AG09319 (cell line): ENCODE results near the gene MRPL9.
"Not testable (repeated sequence)": the region's sequence is repeated elsewhere in the genome, so short reads cannot be mapped to it uniquely, and the experiment has no call there.

ENCODE experiments used
- DNase-seq: peaks from one replicate; pipeline ENCODE4 v3.0.0-alpha.2; 2010; ENCODE audit warnings: low read depth; ENCODE audit errors: extremely low read depth
- TF ChIP-seq, protein P1 (sequence below): IDR thresholded peaks from 2 replicates; pipeline ENCODE4 v1.5.1; 2011; ENCODE audit warnings: low read depth, mild to moderate bottlenecking, inconsistent platforms, low read length, moderate library complexity

Gene MRPL9

DNA sequence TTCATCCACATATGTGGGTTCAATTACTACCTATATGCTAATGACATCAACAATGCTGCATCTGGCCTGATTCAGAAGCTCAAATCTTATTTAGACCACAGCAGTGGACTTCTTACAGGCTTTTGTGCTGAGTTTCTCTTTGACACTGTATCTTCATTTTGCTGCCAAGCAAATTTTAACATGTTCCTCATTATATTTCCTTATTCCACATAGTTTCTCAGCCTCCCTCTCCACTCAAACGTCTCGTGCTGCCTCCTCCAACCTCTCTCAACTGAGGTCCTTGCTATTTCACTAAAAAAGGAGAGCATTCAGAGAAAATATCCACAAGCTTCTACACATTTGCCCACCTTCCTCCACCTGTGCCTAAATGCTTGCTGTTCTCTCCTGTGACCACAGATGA, 20.5 kb upstream of the MRPL9 start:
- TF ChIP-seq, protein P1, sequence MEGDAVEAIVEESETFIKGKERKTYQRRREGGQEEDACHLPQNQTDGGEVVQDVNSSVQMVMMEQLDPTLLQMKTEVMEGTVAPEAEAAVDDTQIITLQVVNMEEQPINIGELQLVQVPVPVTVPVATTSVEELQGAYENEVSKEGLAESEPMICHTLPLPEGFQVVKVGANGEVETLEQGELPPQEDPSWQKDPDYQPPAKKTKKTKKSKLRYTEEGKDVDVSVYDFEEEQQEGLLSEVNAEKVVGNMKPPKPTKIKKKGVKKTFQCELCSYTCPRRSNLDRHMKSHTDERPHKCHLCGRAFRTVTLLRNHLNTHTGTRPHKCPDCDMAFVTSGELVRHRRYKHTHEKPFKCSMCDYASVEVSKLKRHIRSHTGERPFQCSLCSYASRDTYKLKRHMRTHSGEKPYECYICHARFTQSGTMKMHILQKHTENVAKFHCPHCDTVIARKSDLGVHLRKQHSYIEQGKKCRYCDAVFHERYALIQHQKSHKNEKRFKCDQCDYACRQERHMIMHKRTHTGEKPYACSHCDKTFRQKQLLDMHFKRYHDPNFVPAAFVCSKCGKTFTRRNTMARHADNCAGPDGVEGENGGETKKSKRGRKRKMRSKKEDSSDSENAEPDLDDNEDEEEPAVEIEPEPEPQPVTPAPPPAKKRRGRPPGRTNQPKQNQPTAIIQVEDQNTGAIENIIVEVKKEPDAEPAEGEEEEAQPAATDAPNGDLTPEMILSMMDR, result no peak
- DNase-seq, result no peak

DNA sequence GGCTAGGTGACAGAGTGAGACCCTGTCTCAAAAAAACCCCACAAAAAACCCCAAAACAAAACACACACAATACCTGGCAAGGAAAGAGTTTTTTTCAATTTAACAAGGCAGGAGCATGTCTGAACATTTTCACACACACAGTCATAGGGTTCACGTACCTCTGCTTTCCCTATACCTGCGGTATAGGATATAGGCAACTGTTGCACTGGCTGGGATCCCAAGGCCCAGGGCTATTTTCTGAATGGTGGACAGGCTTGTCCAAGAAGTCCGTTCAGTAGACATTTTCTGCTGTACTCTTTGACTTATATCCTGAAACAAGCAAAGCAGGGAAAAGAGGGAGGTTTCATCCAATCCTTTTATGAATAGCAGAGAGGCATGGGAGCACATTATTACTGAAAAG, 19.4 kb upstream of the MRPL9 start:
- TF ChIP-seq, protein P1, result no peak
- DNase-seq, result no peak

DNA sequence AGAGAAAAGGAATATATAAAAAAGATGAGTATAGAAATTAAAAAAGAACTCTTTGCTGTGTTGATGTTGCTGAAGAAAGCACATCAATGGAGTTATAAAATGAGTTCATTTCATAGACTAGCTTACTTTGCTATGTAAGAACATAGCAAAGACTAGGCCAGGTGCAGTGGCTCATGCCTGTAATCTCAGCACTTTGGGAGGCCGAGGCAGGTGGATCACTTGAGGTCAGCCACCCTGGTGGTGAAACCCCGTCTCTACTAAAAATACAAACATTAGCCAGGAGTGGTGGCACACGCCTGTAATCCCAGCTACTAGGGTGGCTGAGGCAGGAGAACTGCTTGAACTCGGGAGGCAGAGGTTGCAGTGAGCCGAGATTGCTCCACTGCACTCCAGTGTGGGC, 18.7 kb upstream of the MRPL9 start:
- not testable (repeated sequence) for DNase-seq

DNA sequence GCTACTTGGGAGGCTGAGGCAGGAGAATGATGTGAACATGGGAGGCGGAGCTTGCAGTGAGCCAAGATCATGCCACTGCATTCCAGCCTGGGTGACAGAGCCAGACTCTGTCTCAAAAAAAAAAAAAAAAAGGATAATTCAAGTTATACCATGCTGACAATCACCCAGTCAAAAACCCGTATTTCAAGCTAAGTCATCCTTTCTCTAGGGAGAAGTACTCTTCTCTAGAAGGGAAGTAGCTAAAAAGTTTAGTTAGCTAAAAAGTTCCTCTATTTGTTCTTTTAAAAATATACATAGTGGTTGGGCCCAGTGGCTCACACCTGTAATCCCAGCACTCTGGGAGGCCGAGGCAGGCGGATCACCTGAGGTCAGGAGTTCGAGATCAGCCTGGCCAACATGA, 17.4 kb upstream of the MRPL9 start:
- not testable (repeated sequence) for DNase-seq

DNA sequence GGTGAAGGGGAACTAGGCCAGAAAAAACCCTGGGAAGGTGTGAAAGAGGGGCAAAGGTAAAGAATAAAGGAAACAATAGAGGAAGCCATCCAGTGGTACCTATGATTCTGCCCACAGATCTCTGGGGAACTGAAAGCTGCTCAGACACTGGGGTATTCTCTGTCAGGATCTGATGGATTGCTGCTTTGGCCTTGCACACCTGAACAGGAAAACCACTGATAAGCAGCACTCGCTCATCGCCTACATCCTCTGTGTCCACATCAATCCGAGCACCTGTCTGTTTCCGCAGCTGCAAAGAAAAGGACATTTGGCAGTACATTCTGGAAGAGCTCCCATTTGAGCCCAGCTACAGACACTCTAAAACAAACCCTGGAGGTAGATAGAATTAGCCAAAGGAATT, 16.6 kb upstream of the MRPL9 start:
- TF ChIP-seq, protein P1, result no peak
- no peak for DNase-seq

DNA sequence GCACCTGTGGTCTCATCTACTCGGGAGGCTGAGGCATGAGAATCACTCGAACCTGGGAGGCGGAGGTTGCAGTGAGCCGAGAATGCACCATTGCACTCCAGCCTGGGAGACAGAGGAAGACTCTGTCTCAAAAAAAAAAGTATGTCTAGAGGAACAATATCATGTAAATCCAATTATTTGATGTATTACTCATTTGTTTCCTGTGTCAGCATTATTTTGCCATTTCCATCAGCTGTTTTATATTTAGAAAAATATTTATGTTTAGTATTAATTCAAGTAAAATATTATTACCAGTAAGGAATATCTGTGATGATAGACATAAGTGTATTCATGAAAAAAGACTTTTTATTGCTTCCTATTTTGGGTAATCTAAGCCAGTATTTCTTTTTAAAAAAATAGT, 14.0 kb upstream of the MRPL9 start:
- TF ChIP-seq, protein P1, result no peak
- DNase-seq, result no peak

DNA sequence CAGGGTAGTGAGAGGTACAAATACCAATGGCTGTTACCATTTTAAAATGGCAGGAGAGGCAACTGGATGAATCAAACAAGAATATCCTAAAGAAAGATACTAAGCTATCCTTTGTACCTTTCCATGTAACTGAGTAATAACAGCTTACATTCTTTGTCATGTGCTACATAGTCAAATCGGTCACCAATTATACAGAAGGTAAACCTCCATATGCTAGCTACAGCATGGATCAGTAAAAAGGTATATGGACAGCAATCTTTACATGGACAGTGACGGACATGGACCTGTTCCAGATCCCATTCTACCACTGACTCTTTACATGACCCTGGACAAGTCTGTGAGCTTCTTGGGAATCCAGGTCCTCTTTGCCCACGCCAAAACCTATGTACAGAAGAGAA, 13.4 kb upstream of the MRPL9 start:
- DNase-seq, result no peak
- TF ChIP-seq, protein P1, result no peak

DNA sequence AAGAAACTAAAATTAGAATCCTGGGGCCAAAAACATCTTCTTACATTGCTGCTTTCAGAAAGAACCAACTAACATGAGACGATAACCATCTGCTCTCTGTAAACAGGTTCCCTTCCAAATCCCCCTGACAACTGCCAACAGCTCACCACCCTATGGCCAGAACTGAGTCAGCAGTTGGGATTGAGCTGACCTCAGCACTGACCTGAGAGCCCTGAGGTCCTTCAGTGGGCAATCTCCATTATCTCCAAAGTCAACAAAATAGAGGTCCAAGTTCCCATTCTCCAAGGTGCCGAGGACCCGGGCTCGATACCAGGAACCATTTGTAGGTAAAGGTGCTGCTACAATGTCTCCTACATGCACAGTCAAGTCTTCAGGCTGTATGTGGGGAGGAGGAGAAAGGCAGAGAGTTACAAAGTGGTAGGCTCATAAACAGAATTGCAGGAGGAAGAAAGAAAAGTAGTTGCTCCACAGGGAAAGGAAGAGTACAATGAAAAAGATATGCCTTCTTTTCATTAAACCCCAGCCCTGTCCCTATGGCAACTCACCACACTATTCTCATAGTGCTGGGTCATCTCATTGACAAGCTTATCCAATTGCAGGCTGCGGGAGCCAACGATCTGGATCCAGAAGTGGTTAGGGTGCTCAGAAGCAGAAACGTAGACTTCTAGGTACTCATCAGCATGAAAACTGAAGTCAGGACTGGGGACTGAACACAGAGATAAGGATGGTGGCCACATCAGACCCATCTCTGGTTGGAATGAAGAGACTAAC, 12.8 kb upstream of the MRPL9 start:
- TF ChIP-seq, protein P1, result no peak
- DNase-seq, result no peak
